ENCODE results near the gene SSPN. TPM values are rescaled to one million over a fixed set of nuclear protein-coding genes. Genes with fewer than 3 reads are reported as not detected.
A peak's percentile ranks its signal among the peaks of the same experiment; 100 is the strongest.

The SSPN gene
- total RNA-seq, 1 experiment from 2014 or later: 11.9 TPM

DNA sequence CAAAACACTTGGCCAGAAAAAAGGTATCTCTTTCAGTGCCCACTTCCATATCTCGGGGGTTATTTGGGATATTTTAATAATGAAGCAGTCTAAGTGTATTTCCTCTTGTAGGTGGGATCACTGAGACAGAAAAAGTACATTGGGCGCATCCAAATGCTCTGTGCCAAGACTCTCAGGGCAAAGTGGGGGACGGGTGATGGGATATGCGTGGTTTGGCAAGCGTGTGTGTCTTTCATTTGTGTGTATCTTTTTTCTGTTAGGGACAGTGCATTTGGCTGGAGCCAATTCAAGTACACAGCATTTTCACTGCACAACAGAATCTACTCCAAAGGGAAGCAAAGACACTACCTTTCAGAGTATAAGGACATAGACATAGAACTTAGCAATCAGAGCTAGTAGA, 29.3 kb downstream of the SSPN start:
- Histone ChIP-seq H3K27ac (ENCODE audit: low read length) (no peak overlapping the region), H3K9me3 (ENCODE audit: low read length) (no peaks in the 10 kb centered on the region), H3K4me1 (ENCODE audit: insufficient read depth, low read length) (peaks cover 12% of the 10 kb centered on the region; the same call in 1 of the 2 replicates), H2AFZ (ENCODE audit: low read length) (no peak overlapping the region), H4K20me1 (ENCODE audit: low read length) (no peaks in the 10 kb centered on the region), H3K27me3 (ENCODE audit: low read length) (no peaks in the 10 kb centered on the region), H3K36me3 (ENCODE audit: low read depth, low read length) (no peaks in the 10 kb centered on the region), H3K79me2 (ENCODE audit: low read length) (no peaks in the 10 kb centered on the region), H3K4me3 (ENCODE audit: low read length) (no peak overlapping the region), H3K9me2 (replicated peaks; ENCODE audit: low read length) (no peaks in the 10 kb centered on the region), H3K4me2 (ENCODE audit: low read length) (no peak overlapping the region), H3K9ac (ENCODE audit: low read length) (no peak overlapping the region), H3F3A (ENCODE audit: low read length, unreplicated experiment) (no peaks in the 10 kb centered on the region)
- DNase-seq: no peak
- ChIA-PET CTCF (no interaction called here), POLR2A (ENCODE audit: unreplicated experiment) (no interaction called here)
- no peak for ATAC-seq
- TF ChIP-seq EZH2phosphoT487 (IDR thresholded peaks at IDR 0.05; ENCODE audit: borderline replicate concordance, low read length): no peak
- TF ChIP-seq EZH2 (IDR thresholded peaks at IDR 0.05; ENCODE audit: low read length, unreplicated experiment): no peak
- TF ChIP-seq, protein P1, sequence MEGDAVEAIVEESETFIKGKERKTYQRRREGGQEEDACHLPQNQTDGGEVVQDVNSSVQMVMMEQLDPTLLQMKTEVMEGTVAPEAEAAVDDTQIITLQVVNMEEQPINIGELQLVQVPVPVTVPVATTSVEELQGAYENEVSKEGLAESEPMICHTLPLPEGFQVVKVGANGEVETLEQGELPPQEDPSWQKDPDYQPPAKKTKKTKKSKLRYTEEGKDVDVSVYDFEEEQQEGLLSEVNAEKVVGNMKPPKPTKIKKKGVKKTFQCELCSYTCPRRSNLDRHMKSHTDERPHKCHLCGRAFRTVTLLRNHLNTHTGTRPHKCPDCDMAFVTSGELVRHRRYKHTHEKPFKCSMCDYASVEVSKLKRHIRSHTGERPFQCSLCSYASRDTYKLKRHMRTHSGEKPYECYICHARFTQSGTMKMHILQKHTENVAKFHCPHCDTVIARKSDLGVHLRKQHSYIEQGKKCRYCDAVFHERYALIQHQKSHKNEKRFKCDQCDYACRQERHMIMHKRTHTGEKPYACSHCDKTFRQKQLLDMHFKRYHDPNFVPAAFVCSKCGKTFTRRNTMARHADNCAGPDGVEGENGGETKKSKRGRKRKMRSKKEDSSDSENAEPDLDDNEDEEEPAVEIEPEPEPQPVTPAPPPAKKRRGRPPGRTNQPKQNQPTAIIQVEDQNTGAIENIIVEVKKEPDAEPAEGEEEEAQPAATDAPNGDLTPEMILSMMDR (conservative IDR thresholded peaks at IDR 0.05; ENCODE audit: low read depth, low read length): no peak
- no TSS peak for BruUV-seq (replicated peaks)
- intact Hi-C loops (cut with micrococcal nuclease): no loop called here

DNA sequence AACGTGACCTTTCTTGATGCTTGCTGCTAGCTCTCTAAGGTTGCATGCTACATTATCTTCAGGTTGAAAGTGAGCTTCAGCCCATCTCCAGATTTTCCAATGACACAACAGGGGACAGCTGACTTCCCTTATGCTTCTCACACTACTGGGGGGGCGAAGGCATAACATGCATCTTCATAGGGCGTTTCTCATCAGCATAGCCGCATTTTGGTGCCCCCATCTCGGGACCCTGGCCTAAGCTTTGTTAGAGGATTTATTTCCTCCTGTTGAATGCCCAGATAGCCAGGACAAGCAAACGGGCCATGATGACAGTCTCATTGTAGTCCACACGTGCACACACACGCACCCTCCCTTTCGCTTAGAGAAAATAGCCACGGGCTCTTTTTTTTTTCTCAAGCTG, 30.7 kb downstream of the SSPN start:
- ATAC-seq: peak; percentile 23; the same call in 1 of the 2 replicates
- Histone ChIP-seq H3K4me2 (ENCODE audit: low read length) (peak overlapping the region; percentile 87), H3K4me1 (ENCODE audit: insufficient read depth, low read length) (peaks cover 12% of the 10 kb centered on the region; the same call in 1 of the 2 replicates), H3K9ac (ENCODE audit: low read length) (0 out of 2 replicates have a peak overlapping the region, but pooled peaks have one; percentile 29), H4K20me1 (ENCODE audit: low read length) (no peaks in the 10 kb centered on the region), H3K79me2 (ENCODE audit: low read length) (no peaks in the 10 kb centered on the region), H3K27me3 (ENCODE audit: low read length) (no peaks in the 10 kb centered on the region), H3K9me3 (ENCODE audit: low read length) (no peaks in the 10 kb centered on the region), H3F3A (ENCODE audit: low read length, unreplicated experiment) (no peaks in the 10 kb centered on the region), H3K36me3 (ENCODE audit: low read depth, low read length) (no peaks in the 10 kb centered on the region), H3K4me3 (ENCODE audit: low read length) (peak overlapping the region; percentile 65; the same call in 1 of the 2 replicates), H3K27ac (ENCODE audit: low read length) (no peak overlapping the region), H3K9me2 (replicated peaks; ENCODE audit: low read length) (no peaks in the 10 kb centered on the region), H2AFZ (ENCODE audit: low read length) (peak overlapping the region; percentile 87)
- TF ChIP-seq EZH2 (IDR thresholded peaks at IDR 0.05; ENCODE audit: low read length, unreplicated experiment) (no peak), EZH2phosphoT487 (IDR thresholded peaks at IDR 0.05; ENCODE audit: borderline replicate concordance, low read length) (no peak)
- TF ChIP-seq, protein P1 (conservative IDR thresholded peaks at IDR 0.05; ENCODE audit: low read depth, low read length): no peak
- ChIA-PET CTCF (no interaction called here), POLR2A (ENCODE audit: unreplicated experiment) (interaction anchor here (0.6 kb wide), 1 partner anchor 8 kb away, joined by 12 read pairs; no protein-coding TSS in a partner anchor)
- no TSS peak for BruUV-seq (replicated peaks)
- no peak for DNase-seq
- intact Hi-C loops (cut with micrococcal nuclease): no loop called here

DNA sequence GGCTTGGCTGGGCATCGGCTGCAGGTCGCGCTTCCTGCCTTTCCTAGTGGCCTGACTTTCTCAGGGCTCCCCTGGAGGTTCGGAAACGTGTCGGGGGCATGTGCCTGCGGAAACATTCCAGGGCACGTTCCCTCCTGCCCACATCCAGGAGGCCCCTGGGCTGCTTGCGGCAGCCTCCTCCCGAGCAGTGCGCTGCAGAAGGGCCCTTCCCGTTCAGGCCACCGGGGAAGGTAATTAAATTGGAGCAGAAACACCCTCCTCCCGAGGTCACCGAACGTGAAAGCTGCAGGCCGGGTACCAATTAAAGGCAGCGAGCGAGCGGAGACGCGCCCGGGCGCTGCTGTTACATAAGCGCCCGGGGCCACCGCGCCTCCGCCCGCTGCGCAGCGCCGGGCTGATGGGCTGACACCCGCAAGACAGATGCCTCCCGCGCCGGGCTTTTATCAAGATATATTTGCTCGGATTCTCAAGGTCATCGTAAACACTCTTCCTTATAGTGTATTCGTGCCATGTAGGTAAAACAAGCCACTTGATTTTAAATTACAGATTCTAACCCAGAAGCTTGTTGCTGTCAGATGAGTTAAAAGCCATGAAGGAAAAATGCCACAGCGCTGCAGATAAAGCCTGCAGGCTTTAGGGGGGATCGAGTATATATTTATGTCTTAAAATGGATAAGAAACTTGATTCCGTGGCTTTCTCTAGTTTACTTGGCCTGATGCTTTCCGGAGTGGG, 31.4 kb downstream of the SSPN start:
- H3F3A ChIP-seq (ENCODE audit: low read length, unreplicated experiment): no peaks in the 10 kb centered on the region
- no peaks in the 10 kb centered on the region for H3K27me3 ChIP-seq (ENCODE audit: low read length)
- H3K4me2 ChIP-seq (ENCODE audit: low read length): peak overlapping the region; percentile 87
- no peak overlapping the region for H3K27ac ChIP-seq (ENCODE audit: low read length)
- no peaks in the 10 kb centered on the region for H4K20me1 ChIP-seq (ENCODE audit: low read length)
- ChIA-PET POLR2A (ENCODE audit: unreplicated experiment) (no interaction called here), CTCF (interaction anchor here (0.7 kb wide), 1 partner anchor 48 kb away, joined by 3 read pairs; no protein-coding TSS in a partner anchor)
- ATAC-seq (peak; percentile 82), DNase-seq (peak; percentile 41)
- H3K79me2 ChIP-seq (ENCODE audit: low read length): no peaks in the 10 kb centered on the region
- peak overlapping the region; percentile 87 for H2AFZ ChIP-seq (ENCODE audit: low read length)
- intact Hi-C loops (cut with micrococcal nuclease): no loop called here
- no TSS peak for BruUV-seq (replicated peaks)
- TF ChIP-seq EZH2 (IDR thresholded peaks at IDR 0.05; ENCODE audit: low read length, unreplicated experiment) (no peak), EZH2phosphoT487 (IDR thresholded peaks at IDR 0.05; ENCODE audit: borderline replicate concordance, low read length) (no peak)
- TF ChIP-seq, protein P1 (conservative IDR thresholded peaks at IDR 0.05; ENCODE audit: low read depth, low read length): no peak
- H3K9me2 ChIP-seq (replicated peaks; ENCODE audit: low read length): no peaks in the 10 kb centered on the region
- H3K36me3 ChIP-seq (ENCODE audit: low read depth, low read length): no peaks in the 10 kb centered on the region
- peak overlapping the region; percentile 29 for H3K9ac ChIP-seq (ENCODE audit: low read length)
- H3K4me3 ChIP-seq (ENCODE audit: low read length): peak overlapping the region; percentile 65
- H3K4me1 ChIP-seq (ENCODE audit: insufficient read depth, low read length): peaks cover 12% of the 10 kb centered on the region; the same call in 1 of the 2 replicates
- H3K9me3 ChIP-seq (ENCODE audit: low read length): no peaks in the 10 kb centered on the region
